ENCODE results near the gene LCTL. TPM values are rescaled to one million over a fixed set of nuclear protein-coding genes. Genes with fewer than 3 reads are reported as not detected.
A peak's percentile ranks its signal among the peaks of the same experiment; 100 is the strongest.
"Not testable (repeated sequence)": the region's sequence is repeated elsewhere in the genome, so short reads cannot be mapped to it uniquely, and the experiment has no call there.

LCTL gene
- total RNA-seq, 1 experiment from 2014 or later, result not detected

DNA sequence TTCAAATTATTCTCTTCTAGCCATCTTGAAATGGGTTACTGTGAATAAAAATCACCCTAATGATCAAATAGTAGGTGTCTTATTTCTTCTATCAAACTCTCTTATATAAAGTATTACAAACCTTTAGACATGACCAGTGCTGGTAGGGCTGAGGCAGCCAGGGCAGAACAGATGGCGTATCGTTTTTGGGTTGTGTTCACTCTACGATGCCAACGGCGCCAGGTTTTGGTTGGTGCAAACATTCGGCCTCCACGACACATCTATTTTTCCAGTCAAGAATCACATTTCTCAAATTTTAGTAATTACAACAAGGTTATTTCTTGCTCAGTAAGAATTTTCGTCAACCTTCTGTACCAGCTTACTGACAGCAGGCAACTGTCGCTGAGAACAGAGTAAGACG, 63.3 kb downstream of the LCTL start:
- POLR2A ChIA-PET, result no interaction called here
- Histone ChIP-seq H3K27ac (ENCODE audit: low read depth, low read length) (peak overlapping the region; percentile 86; the same call in 1 of the 2 replicates), H3K9ac (ENCODE audit: low read length) (0 out of 2 replicates have a peak overlapping the region, but pooled peaks have one; percentile 99), H3K4me2 (ENCODE audit: low read length) (peak overlapping the region; percentile 86), H2AFZ (ENCODE audit: low read depth, low read length, poor library complexity, severe bottlenecking) (no peak overlapping the region), H3K36me3 (ENCODE audit: control insufficient read depth in 1 of 2, insufficient read depth in 2 of 2, low read length in 2 of 2) (peaks cover 51 to 59% of the 10 kb centered on the region in 2 experiments), H4K20me1 (ENCODE audit: insufficient read depth) (peaks cover 44% of the 10 kb centered on the region; the same call in 1 of the 2 replicates), H3K4me3 (replicated peaks in 1 of 2; ENCODE audit: low read depth in 1 of 2, low read length in 2 of 2) (no peak overlapping the region), H3K9me3 (ENCODE audit: control insufficient read depth in 1 of 2, insufficient read depth in 1 of 2, low read depth in 1 of 2, low read length in 2 of 2) (no peaks in the 10 kb centered on the region), H3K4me1 (ENCODE audit: control insufficient read depth in 1 of 2, insufficient read depth in 2 of 2, low read length in 2 of 2) (peaks cover 4 to 35% of the 10 kb centered on the region in 2 experiments; a peak in 3 of 4 replicates), H3K9me2 (ENCODE audit: insufficient read depth) (no peaks in the 10 kb centered on the region), H3K79me2 (ENCODE audit: insufficient read depth, low read length) (peaks cover 78% of the 10 kb centered on the region), H3K27me3 (ENCODE audit: insufficient read depth, low read length) (no peaks in the 10 kb centered on the region)
- CTCF ChIA-PET, result no interaction called here
- DNase-seq (ENCODE audit: low read depth, low spot score) (no peak), ATAC-seq (no peak)
- RAD21 ChIA-PET (ENCODE audit: low non-redundant PET in 1 of 2, low total read pairs in 2 of 2, uncharacterized antibody in 2 of 2, unreplicated experiment in 2 of 2), result no interaction called here
- intact Hi-C loops (cut with micrococcal nuclease), result no loop called here
- TF ChIP-seq SRF (IDR thresholded peaks at IDR 0.05; ENCODE audit: low read depth), result no peak
- no peak for TF ChIP-seq ZFX (IDR thresholded peaks at IDR 0.05)
- no peak for TF ChIP-seq EZH2phosphoT487 (IDR thresholded peaks at IDR 0.05; ENCODE audit: borderline replicate concordance)
- TF ChIP-seq ELF1 (IDR thresholded peaks at IDR 0.05; ENCODE audit: borderline replicate concordance, low read depth), result no peak
- TF ChIP-seq, protein P1, sequence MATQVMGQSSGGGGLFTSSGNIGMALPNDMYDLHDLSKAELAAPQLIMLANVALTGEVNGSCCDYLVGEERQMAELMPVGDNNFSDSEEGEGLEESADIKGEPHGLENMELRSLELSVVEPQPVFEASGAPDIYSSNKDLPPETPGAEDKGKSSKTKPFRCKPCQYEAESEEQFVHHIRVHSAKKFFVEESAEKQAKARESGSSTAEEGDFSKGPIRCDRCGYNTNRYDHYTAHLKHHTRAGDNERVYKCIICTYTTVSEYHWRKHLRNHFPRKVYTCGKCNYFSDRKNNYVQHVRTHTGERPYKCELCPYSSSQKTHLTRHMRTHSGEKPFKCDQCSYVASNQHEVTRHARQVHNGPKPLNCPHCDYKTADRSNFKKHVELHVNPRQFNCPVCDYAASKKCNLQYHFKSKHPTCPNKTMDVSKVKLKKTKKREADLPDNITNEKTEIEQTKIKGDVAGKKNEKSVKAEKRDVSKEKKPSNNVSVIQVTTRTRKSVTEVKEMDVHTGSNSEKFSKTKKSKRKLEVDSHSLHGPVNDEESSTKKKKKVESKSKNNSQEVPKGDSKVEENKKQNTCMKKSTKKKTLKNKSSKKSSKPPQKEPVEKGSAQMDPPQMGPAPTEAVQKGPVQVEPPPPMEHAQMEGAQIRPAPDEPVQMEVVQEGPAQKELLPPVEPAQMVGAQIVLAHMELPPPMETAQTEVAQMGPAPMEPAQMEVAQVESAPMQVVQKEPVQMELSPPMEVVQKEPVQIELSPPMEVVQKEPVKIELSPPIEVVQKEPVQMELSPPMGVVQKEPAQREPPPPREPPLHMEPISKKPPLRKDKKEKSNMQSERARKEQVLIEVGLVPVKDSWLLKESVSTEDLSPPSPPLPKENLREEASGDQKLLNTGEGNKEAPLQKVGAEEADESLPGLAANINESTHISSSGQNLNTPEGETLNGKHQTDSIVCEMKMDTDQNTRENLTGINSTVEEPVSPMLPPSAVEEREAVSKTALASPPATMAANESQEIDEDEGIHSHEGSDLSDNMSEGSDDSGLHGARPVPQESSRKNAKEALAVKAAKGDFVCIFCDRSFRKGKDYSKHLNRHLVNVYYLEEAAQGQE (IDR thresholded peaks at IDR 0.05; ENCODE audit: low read depth), result no peak
- no peak for TF ChIP-seq EGR1 (IDR thresholded peaks at IDR 0.05; ENCODE audit: low read depth)
- TF ChIP-seq TCF7L2 (IDR thresholded peaks at IDR 0.05; ENCODE audit: borderline replicate concordance, extremely low read depth, insufficient read depth, insufficient read length), result no peak
- TF ChIP-seq ZNF274 (IDR thresholded peaks at IDR 0.05; ENCODE audit: low read depth, low read length), result no peak
- TF ChIP-seq POLR2AphosphoS5 (IDR thresholded peaks at IDR 0.05; ENCODE audit: low read depth, low read length), result no peak
- TF ChIP-seq CEBPB (IDR thresholded peaks at IDR 0.05; ENCODE audit: low read depth), result no peak
- no peak for TF ChIP-seq ATF3 (IDR thresholded peaks at IDR 0.05)
- no peak for TF ChIP-seq JUND (IDR thresholded peaks at IDR 0.05)
- TF ChIP-seq SIN3A (IDR thresholded peaks at IDR 0.05; ENCODE audit: low read depth), result no peak
- TF ChIP-seq ZBTB33 (IDR thresholded peaks at IDR 0.05; ENCODE audit: extremely low read depth, insufficient replicate concordance, low read length), result no peak
- no TSS peak for BruUV-seq (replicated peaks)

DNA sequence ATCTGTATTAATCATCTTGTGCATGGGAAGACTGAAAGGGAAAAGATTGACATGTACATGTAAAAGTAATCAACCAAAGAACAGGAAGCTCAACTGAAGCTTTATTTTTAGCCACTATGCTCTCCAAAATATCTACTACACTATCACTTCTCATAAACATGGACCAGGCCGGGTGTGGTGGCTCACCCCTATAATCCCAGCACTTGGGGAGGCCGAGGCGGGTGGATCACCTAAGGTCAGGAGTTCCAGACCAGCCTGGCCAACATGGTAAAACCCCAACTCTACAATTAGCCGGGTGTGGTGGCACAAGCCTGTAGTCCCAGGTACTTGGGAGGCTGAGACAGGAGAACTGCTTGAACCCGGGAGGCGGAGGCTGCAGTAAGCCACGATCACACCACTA, 65.5 kb downstream of the LCTL start:
- H3K9me2 ChIP-seq (ENCODE audit: insufficient read depth); H2AFZ ChIP-seq (ENCODE audit: low read depth, low read length, poor library complexity, severe bottlenecking); RAD21 ChIA-PET (ENCODE audit: low non-redundant PET in 1 of 2, low total read pairs in 2 of 2, uncharacterized antibody in 2 of 2, unreplicated experiment in 2 of 2); POLR2A ChIA-PET; ATAC-seq; H3K9me3 ChIP-seq (ENCODE audit: control insufficient read depth in 1 of 2, insufficient read depth in 1 of 2, low read depth in 1 of 2, low read length in 2 of 2); H3K9ac ChIP-seq (ENCODE audit: low read length); H3K4me2 ChIP-seq (ENCODE audit: low read length); BruUV-seq (replicated peaks); H3K4me3 ChIP-seq (replicated peaks in 1 of 2; ENCODE audit: low read depth in 1 of 2, low read length in 2 of 2); CTCF ChIA-PET; intact Hi-C loops (cut with micrococcal nuclease); DNase-seq (ENCODE audit: low read depth, low spot score); H3K27me3 ChIP-seq (ENCODE audit: insufficient read depth, low read length): not testable (repeated sequence)
- Histone ChIP-seq H3K27ac (ENCODE audit: low read depth, low read length) (peak overlapping the region; percentile 20; the same call in 1 of the 2 replicates), H3K79me2 (ENCODE audit: insufficient read depth, low read length) (peaks cover 77% of the 10 kb centered on the region), H4K20me1 (ENCODE audit: insufficient read depth) (peaks cover 44% of the 10 kb centered on the region; the same call in 1 of the 2 replicates), H3K4me1 (ENCODE audit: control insufficient read depth in 1 of 2, insufficient read depth in 2 of 2, low read length in 2 of 2) (peaks cover 7 to 39% of the 10 kb centered on the region in 2 experiments; a peak in 3 of 4 replicates), H3K36me3 (ENCODE audit: control insufficient read depth in 1 of 2, insufficient read depth in 2 of 2, low read length in 2 of 2) (peaks cover 53 to 63% of the 10 kb centered on the region in 2 experiments)
